Psoas muscle (tissue), 8 donors: ENCODE results near the gene SCCPDH. TPM values are rescaled to one million over a fixed set of nuclear protein-coding genes. Genes with fewer than 3 reads are reported as not detected.

Experiments
- ATAC-seq, 4 donors: fragments of 200-7000 bp; cut with Tn5 transposase; one replicate each; pipeline ENCODE4 v1.9.1; 2020; ENCODE audit warnings: moderate library complexity in 3 of 4, mild to moderate bottlenecking in 2 of 4
- DNase-seq, 2 donors: peaks; one replicate each; pipeline ENCODE4 v3.0.0-alpha.2; 2020
- H3K27ac ChIP-seq: fragments of 200-600 bp; one replicate; pipeline ENCODE4 v1.8.0; 2022
- H3K27me3 ChIP-seq, 3 donors: fragments of 200-600 bp in 1 of 3; one replicate each; pipeline versions ENCODE4 v1.6.1 to v1.8.0; 2013 to 2022; ENCODE audit warnings: low read length in 2 of 3, mild to moderate bottlenecking in 2 of 3, moderate library complexity in 1 of 3; ENCODE audit not compliant: insufficient read depth in 3 of 3
- H3K36me3 ChIP-seq, 2 donors: fragments of 200-600 bp in 1 of 2; one replicate each; pipeline versions ENCODE4 v1.6.1 to v1.8.0; 2013 to 2022; ENCODE audit warnings: low read depth in 1 of 2, mild to moderate bottlenecking in 1 of 2, moderate library complexity in 1 of 2; ENCODE audit not compliant: insufficient read depth in 1 of 2
- H3K4me1 ChIP-seq: fragments of 200-600 bp; one replicate; pipeline ENCODE4 v1.8.0; 2022
- H3K4me3 ChIP-seq: fragments of 200-600 bp; one replicate; pipeline ENCODE4 v1.8.0; 2022; ENCODE audit warnings: mild to moderate bottlenecking
- H3K9me3 ChIP-seq: fragments of 200-600 bp; one replicate; pipeline ENCODE4 v1.8.0; 2022
- CTCF ChIP-seq: fragments of 200-600 bp; IDR thresholded peaks from one replicate; pipeline ENCODE4 v1.8.0; 2022; ENCODE audit warnings: antibody characterized with exemption
- WGBS, 3 donors: extraction: QIAGEN DNeasy Blood & Tissue Kit; methylation state at CpG; one replicate each; pipeline versions ENCODE4 v1.1.6 to v1.1.7; 2013; 5-methylcytosine and 5-hydroxymethylcytosine counted together
- intact Hi-C, 2 donors: fragments of 100-400 bp; cut with DNase I; formaldehyde crosslinking; loops; one replicate each; pipeline versions ENCODE4 v1.11.0 to v1.14.2; 2022
- polyA plus RNA-seq, 3 donors: library from polyadenylated mRNA; stranded (reverse); fragments of 200-250 nt; gene quantifications; one replicate each; pipeline ENCODE4 v1.2.3, GENCODE V29; 2013
- total RNA-seq, 4 donors: library from RNA; stranded (reverse); fragmentation: NEBNext Ultra II Directional in 2 of 4; extraction: Animal tissue kit (Norgen Biotek cat#: 25700) in 2 of 4; gene quantifications; one replicate each; pipeline versions ENCODE4 v1.2.1 to v1.2.4, GENCODE V29; 2021 to 2023
- donor health status: healthy with polysubstance abuse.
- donor health status: DM: no; HTN: no; CAD: no; lungs with moderate emphysema.
- donor health status: Bipolar disorder and iron deficiency.
- donor health status: healthy.
- donor health status: DM: yes; HTN: yes; CAD: no.
- donor health status: DM: no; HTN: no; CAD: no.
- donor health status: DM: no; HTN: no; CAD: no.
- donor health status: DM: yes; HTN: yes; CAD: no.

Gene SCCPDH
- total and polyA plus RNA-seq, 7 donors: 22.6 to 50.8 (median 41.4) TPM

GRCh38 chr1:246748867-246749266 is 24.7 kb downstream of the SCCPDH start:
- no peak overlapping the region for H3K4me3 ChIP-seq
- ATAC-seq: peak in 3 of 4 donors; percentile 29 to 57 (median 37)
- no peak overlapping the region for H3K27ac ChIP-seq
- no peak for DNase-seq
- WGBS, 3 donors: 74 to 79% (median 77%) methylated on average over 12 of the region's 12 CpGs
- H3K9me3 ChIP-seq: no peaks in the 10 kb centered on the region
- H3K27me3 ChIP-seq: no peaks in the 10 kb centered on the region
- H3K4me1 ChIP-seq: peaks cover 5% of the 10 kb centered on the region
- intact Hi-C loops: no loop called here
- TF ChIP-seq CTCF: no peak
- peaks cover 0 to 39% of the 10 kb centered on the region in 2 donors for H3K36me3 ChIP-seq

- Histone ChIP-seq H3K4me1 (peaks cover 5% of the 10 kb centered on the region), H3K27me3 (no peaks in the 10 kb centered on the region), H3K36me3 (peaks cover 0 to 33% of the 10 kb centered on the region in 2 donors), H3K4me3 (no peak overlapping the region), H3K27ac (no peak overlapping the region), H3K9me3 (no peaks in the 10 kb centered on the region)
- TF ChIP-seq CTCF: no peak
- intact Hi-C loops: loop anchor here (5.0 kb wide), 2 partner anchors 103 to 253 kb away; no protein-coding TSS in a partner anchor
- WGBS, 3 donors: 44 to 52% (median 50%) methylated on average over 7 of the region's 7 CpGs
- DNase-seq (no peak), ATAC-seq (no peak)
These were observed 26.5 kb downstream of the SCCPDH start for GRCh38 chr1:246750752-246751151.

- H3K4me1 ChIP-seq: peaks cover 5% of the 10 kb centered on the region
- peak; percentile 69 for TF ChIP-seq CTCF
- H3K36me3 ChIP-seq: peaks cover 0 to 24% of the 10 kb centered on the region in 2 donors
- ATAC-seq (peak; percentile 80 to 96 (median 86)), DNase-seq (peak; percentile 55 to 67)
- no peak overlapping the region for H3K27ac ChIP-seq
- no peak overlapping the region for H3K4me3 ChIP-seq
- no peaks in the 10 kb centered on the region for H3K27me3 ChIP-seq
- WGBS, 3 donors: 59 to 64% (median 60%) methylated on average over 22 of the region's 22 CpGs
- intact Hi-C loops: loop anchor here (2.0 to 5.0 kb wide), 3 partner anchors 107 to 257 kb away; no protein-coding TSS in a partner anchor
- H3K9me3 ChIP-seq: no peaks in the 10 kb centered on the region
These were observed 29.7 kb downstream of the SCCPDH start for GRCh38 chr1:246753670-246754535.

GRCh38 chr1:246755419-246755818 is 31.2 kb downstream of the SCCPDH start:
- no peak for TF ChIP-seq CTCF
- Histone ChIP-seq H3K27ac (no peak overlapping the region), H3K36me3 (peaks cover 0 to 33% of the 10 kb centered on the region in 2 donors), H3K4me1 (peaks cover 2% of the 10 kb centered on the region), H3K9me3 (no peaks in the 10 kb centered on the region), H3K4me3 (no peak overlapping the region), H3K27me3 (no peaks in the 10 kb centered on the region)
- 91 to 96% (median 94%) methylated on average over 8 of the region's 8 CpGs for WGBS, 3 donors
- ATAC-seq (no peak), DNase-seq (no peak)
- intact Hi-C loops: loop anchor here in 1 of 2 donors (2.0 kb wide), 1 partner anchor 259 kb away; no protein-coding TSS in a partner anchor
